Spleen (tissue), 7 donors: ENCODE data around the gene TTC24.

Source experiments
- CTCF ChIP-seq, 11 experiments: fragments of 200-600 bp in 7 of 11; fragments of 450-650 bp in 4 of 11; sonication (generic) in 4 of 11; IDR thresholded peaks in 8 of 11; conservative IDR thresholded peaks in 3 of 11; 1 replicate in 7 of 11; 2 replicates in 4 of 11; pipeline versions ENCODE4 v1.4.0 to v1.8.0; 2016 to 2021; ENCODE audit warnings: antibody characterized with exemption in 11 of 11, inconsistent platforms in 4 of 11, mild to moderate bottlenecking in 1 of 11
- POLR2A ChIP-seq, 3 donors: fragments of 450-650 bp; IDR thresholded peaks; one replicate each; pipeline ENCODE4 v1.5.1; 2017; ENCODE audit warnings: antibody characterized with exemption in 3 of 3, mild to moderate bottlenecking in 1 of 3
- POLR2AphosphoS5 ChIP-seq, 3 donors: sonication (generic); formaldehyde crosslinking; IDR thresholded peaks; one replicate each; pipeline ENCODE4 v1.5.1; 2017; ENCODE audit warnings: antibody characterized with exemption in 3 of 3
- donor health status: DM: no; HTN: no; CAD: no; lungs with moderate emphysema.
- donor health status: DM: no; HTN: no; CAD: no.
- donor health status: DM: no; HTN: no; CAD: no.

- TF ChIP-seq CTCF (IDR thresholded peaks at IDR 0.05 in 8 of 11, conservative IDR thresholded peaks at IDR 0.05 in 3 of 11), result no peak
- TF ChIP-seq POLR2A (IDR thresholded peaks at IDR 0.05), result no peak
- TF ChIP-seq POLR2AphosphoS5 (IDR thresholded peaks at IDR 0.05), result no peak
Measured at GRCh38 chr1:156615946-156616345, 36.4 kb downstream of the TTC24 start.
